ENCODE data around the gene HAPLN2. TPM values are rescaled to one million over a fixed set of nuclear protein-coding genes. Genes with fewer than 3 reads are reported as not detected.

HAPLN2 gene
- 0.76 to 1.2 TPM (median 1.2 TPM) in 3 replicates for total RNA-seq

DNA sequence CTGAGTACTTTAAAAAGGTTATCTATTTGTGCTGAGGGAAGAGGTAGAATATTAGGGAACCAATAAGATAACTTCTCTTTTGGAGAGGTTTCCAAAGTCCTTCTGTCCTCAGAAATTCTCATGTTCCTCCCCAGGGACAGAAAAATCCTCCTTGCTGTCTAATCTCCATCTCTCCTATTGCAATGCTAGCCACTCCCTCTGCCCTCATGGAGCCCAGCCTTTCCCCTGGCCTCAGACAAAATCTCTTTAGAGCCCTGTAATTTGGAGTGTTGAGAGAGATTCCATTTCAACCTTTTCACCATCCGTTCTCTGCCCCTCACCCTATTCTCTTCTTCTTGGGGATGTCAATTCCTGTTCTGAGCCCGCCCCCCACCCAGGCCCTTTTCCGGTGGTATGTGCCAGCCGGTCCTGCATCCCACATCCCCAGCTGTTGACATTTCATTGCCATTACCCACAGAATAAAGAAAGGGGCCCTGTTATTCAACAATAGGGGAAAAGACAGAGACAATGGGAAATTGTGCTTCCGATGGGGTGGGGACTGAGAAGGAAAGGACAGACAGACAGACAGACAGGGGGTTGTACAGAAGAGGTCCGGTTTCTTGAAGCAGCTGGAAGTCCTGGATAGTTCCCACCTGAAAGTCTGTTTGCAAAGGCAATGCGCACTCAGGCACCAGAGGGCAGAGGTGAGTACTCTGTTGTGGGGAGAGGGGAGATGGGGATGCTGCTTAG lies at the start of gene HAPLN2:
HAPLN2 (plus strand) TSS at position 563 of the 729 bp plus-strand sequence. CDS start 4,076 bp downstream, outside the sequence.
- TF ChIP-seq, protein P1, sequence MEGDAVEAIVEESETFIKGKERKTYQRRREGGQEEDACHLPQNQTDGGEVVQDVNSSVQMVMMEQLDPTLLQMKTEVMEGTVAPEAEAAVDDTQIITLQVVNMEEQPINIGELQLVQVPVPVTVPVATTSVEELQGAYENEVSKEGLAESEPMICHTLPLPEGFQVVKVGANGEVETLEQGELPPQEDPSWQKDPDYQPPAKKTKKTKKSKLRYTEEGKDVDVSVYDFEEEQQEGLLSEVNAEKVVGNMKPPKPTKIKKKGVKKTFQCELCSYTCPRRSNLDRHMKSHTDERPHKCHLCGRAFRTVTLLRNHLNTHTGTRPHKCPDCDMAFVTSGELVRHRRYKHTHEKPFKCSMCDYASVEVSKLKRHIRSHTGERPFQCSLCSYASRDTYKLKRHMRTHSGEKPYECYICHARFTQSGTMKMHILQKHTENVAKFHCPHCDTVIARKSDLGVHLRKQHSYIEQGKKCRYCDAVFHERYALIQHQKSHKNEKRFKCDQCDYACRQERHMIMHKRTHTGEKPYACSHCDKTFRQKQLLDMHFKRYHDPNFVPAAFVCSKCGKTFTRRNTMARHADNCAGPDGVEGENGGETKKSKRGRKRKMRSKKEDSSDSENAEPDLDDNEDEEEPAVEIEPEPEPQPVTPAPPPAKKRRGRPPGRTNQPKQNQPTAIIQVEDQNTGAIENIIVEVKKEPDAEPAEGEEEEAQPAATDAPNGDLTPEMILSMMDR (IDR thresholded peaks at IDR 0.05; ENCODE audit: unreplicated experiment): no peak
- Mint-ChIP-seq H3K4me3 (no peak within 1 kb of the TSS), H3K27ac (no peak within 1 kb of the TSS), H3K9me3 (no peaks in the 10 kb centered on the region), H3K27me3 (ENCODE audit: low read depth) (peaks cover 56% of the 10 kb centered on the region), H3K4me1 (peaks cover 23% of the 10 kb centered on the region), H3K36me3 (no peaks in the 10 kb centered on the region)
- no peak for DNase-seq (ENCODE audit: low spot score in 2 of 2, unreplicated experiment in 2 of 2)

DNA sequence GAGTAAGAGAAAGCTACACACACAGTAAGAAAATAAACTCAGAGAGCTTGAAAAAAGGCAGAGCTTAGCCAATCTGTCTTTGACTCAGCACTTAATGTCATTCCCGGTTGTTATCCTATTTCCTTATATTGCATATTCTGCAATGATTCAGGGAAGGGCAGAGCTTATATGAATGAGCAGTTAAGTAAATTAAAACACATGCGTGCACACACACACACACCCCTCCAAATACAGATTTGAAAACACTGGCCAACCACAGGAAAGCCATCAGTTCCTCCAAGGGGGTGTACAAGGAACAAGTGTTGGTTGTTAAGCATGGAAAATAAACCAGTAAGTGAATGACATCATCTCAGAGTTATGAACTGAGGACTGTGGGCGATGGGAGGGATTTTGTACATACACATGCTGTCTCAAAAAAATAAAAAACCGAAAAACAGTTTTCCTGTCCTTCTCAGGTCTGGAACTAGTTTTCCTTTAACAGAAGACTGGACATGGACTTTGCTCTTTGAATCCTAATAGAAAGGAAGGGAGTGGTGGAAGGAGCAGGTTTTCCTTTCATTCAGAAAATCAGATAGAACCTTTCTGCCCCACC lies 47.9 kb upstream of the HAPLN2 start:
- Mint-ChIP-seq H3K36me3 (peaks cover 4% of the 10 kb centered on the region), H3K27me3 (ENCODE audit: low read depth) (no peaks in the 10 kb centered on the region), H3K4me3 (peak overlapping the region; percentile 98), H3K4me1 (peaks cover 22% of the 10 kb centered on the region), H3K9me3 (no peaks in the 10 kb centered on the region), H3K27ac (peak overlapping the region; percentile 24)
- DNase-seq (ENCODE audit: low spot score in 2 of 2, unreplicated experiment in 2 of 2): no peak
- TF ChIP-seq, protein P1 (IDR thresholded peaks at IDR 0.05; ENCODE audit: unreplicated experiment): no peak

DNA sequence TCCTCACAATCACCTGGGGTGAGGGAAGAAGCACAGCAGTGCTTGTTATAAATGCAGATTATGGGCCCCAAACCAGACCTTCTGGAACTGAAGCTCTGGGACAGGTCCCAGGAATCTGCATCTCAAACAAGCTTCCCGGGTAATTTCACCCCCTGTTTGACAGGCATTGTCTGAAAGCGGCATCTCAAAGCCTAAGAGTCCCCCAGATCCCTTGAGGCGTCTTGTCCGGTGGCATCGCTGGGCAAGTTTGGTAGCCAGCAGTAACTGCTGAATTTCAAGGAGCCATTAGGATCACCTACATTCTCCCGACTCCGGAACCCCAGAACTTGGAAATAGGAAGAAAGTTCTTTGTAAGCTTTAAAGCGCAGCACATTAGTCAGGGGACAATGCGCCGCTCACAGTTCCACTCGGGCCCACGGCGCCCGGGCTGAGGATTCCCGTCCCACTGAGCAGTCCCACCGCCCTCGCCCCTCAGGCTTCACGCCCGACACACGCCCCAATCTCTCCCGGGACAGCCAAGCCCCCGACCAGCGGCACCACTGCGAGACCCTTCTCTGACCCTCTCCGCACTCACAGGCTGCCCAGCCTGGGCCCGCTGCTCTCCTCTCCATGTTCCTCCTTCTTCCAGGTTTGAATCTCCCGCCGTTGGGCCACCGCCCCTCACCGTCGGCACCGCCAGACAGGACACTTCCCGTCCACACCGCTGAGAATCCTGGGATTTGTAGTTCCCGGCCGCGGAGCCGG lies 47.1 kb upstream of the HAPLN2 start, which contains the start of gene IQGAP3:
IQGAP3 (minus strand) TSS at position 647 of the 744 bp plus-strand sequence; CDS start at position 611, 36 bp downstream.
- DNase-seq (ENCODE audit: low spot score in 2 of 2, unreplicated experiment in 2 of 2): peak; percentile 73 to 84
- Mint-ChIP-seq H3K9me3 (no peaks in the 10 kb centered on the region), H3K27ac (peak within 1 kb of the TSS; percentile 92), H3K4me1 (peaks cover 22% of the 10 kb centered on the region), H3K4me3 (peak within 1 kb of the TSS; percentile 98), H3K36me3 (peaks cover 4% of the 10 kb centered on the region), H3K27me3 (ENCODE audit: low read depth) (no peaks in the 10 kb centered on the region)
- TF ChIP-seq, protein P1 (IDR thresholded peaks at IDR 0.05; ENCODE audit: unreplicated experiment): no peak

DNA sequence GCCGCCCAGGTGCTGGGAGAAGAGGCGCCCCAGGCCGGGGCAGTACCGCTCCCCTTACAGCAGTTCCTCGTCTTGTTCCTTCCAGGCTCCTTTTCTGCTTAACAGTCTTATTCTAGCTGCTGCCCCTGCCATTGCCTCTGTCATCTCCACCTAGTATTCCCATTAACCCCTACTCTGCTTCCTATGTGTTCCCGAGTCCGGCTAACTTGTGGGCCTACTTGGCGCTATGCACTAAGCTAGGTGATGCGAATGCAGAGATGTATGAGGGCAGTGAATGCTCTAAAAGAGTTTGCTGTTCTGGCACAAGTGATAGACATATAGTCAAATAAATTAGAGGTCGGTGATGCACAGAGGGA lies 46.6 kb upstream of the HAPLN2 start:
- H3K4me3 Mint-ChIP-seq: peak overlapping the region; percentile 98
- TF ChIP-seq, protein P1 (IDR thresholded peaks at IDR 0.05; ENCODE audit: unreplicated experiment): no peak
- no peaks in the 10 kb centered on the region for H3K9me3 Mint-ChIP-seq
- no peak overlapping the region for H3K27ac Mint-ChIP-seq
- peaks cover 24% of the 10 kb centered on the region for H3K4me1 Mint-ChIP-seq
- H3K36me3 Mint-ChIP-seq: peaks cover 4% of the 10 kb centered on the region
- no peak for DNase-seq (ENCODE audit: low spot score in 2 of 2, unreplicated experiment in 2 of 2)
- no peaks in the 10 kb centered on the region for H3K27me3 Mint-ChIP-seq (ENCODE audit: low read depth)

DNA sequence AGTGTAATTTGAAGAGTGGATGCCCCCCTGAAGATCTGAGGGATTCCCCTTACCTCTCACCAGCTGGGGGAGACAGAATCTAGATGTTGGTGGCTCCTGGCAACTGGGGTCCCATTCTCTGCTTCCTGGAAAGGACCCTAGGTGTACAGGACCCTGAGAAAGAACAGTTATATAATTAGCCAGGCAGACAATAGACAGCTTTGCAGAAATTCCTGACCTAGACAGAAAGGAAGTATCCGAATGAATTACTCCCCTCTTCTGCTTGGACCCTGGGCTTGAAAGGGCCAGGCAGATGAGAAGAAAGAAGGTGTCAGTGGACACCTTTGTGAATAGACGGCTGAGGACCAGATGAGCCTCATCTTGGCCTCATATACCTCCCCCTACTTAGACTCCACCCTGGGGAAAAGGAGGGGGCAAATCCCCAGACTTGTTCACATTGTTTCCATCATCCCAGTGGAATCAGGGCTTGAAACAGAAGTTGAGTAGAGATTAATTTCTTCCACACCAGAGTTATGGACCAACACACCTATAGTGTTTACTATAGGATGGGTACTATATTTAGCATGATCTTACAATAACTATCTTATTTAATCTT lies 45.1 kb upstream of the HAPLN2 start:
- no peak overlapping the region for H3K4me3 Mint-ChIP-seq
- H3K27ac Mint-ChIP-seq: no peak overlapping the region
- no peaks in the 10 kb centered on the region for H3K9me3 Mint-ChIP-seq
- no peak for DNase-seq (ENCODE audit: low spot score in 2 of 2, unreplicated experiment in 2 of 2)
- peaks cover 1% of the 10 kb centered on the region for H3K36me3 Mint-ChIP-seq
- TF ChIP-seq, protein P1 (IDR thresholded peaks at IDR 0.05; ENCODE audit: unreplicated experiment): no peak
- no peaks in the 10 kb centered on the region for H3K27me3 Mint-ChIP-seq (ENCODE audit: low read depth)
- peaks cover 29% of the 10 kb centered on the region for H3K4me1 Mint-ChIP-seq

Measured in mesothelial cell of epicardium (in vitro differentiated cells).